T-helper 2 cell treated with Interferon-gamma antibody and Interleukin-4, amounts not matched to agents 5 μg/mL and 100 μg/mL, for 36 hours (primary cell): ENCODE data around the gene SHROOM3.

Source experiments
- DNase-seq: peaks from one replicate; pipeline ENCODE4 v3.0.0; 2021; ENCODE audit warnings: low spot score
- H3K27ac Mint-ChIP-seq: one replicate; pipeline ENCODE4 v1.8.0; 2021; ENCODE audit warnings: mild to moderate bottlenecking, mixed read lengths
- H3K27me3 Mint-ChIP-seq: one replicate; pipeline ENCODE4 v1.8.0; 2021; ENCODE audit warnings: low read depth, mixed read lengths
- H3K36me3 Mint-ChIP-seq: one replicate; pipeline ENCODE4 v1.8.0; 2021; ENCODE audit warnings: low read depth, mixed read lengths
- H3K4me1 Mint-ChIP-seq: one replicate; pipeline ENCODE4 v1.8.0; 2021; ENCODE audit warnings: low read depth, mixed read lengths
- H3K4me3 Mint-ChIP-seq: one replicate; pipeline ENCODE4 v1.8.0; 2022; ENCODE audit warnings: mild to moderate bottlenecking, moderate library complexity, mixed read lengths
- H3K9me3 Mint-ChIP-seq: one replicate; pipeline ENCODE4 v1.8.0; 2021; ENCODE audit warnings: mixed read lengths

SHROOM3 gene

DNA sequence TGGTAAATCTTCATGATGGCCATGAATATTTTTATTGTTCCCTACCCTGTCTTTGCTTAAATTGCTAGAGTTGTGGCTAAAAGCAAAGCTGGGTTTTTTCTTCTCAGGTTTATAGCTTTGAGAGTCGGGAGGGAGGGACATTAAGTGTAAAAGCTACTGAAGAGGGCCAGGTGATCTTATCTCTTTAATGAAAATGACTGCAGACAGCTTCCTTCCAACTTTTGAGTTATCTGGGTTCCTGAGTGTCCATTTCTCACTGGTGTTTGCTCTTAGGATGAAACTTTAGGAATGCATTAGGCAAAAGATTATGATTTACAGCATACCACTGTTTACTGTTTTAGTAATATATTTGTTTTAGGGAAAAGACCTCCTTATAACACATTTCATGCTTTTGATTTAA lies 187.7 kb downstream of the SHROOM3 start:
- Mint-ChIP-seq H3K27ac (no peak overlapping the region), H3K36me3 (no peaks in the 10 kb centered on the region), H3K4me1 (no peaks in the 10 kb centered on the region), H3K27me3 (peaks cover 17% of the 10 kb centered on the region), H3K4me3 (no peak overlapping the region), H3K9me3 (no peaks in the 10 kb centered on the region)
- DNase-seq, result no peak

DNA sequence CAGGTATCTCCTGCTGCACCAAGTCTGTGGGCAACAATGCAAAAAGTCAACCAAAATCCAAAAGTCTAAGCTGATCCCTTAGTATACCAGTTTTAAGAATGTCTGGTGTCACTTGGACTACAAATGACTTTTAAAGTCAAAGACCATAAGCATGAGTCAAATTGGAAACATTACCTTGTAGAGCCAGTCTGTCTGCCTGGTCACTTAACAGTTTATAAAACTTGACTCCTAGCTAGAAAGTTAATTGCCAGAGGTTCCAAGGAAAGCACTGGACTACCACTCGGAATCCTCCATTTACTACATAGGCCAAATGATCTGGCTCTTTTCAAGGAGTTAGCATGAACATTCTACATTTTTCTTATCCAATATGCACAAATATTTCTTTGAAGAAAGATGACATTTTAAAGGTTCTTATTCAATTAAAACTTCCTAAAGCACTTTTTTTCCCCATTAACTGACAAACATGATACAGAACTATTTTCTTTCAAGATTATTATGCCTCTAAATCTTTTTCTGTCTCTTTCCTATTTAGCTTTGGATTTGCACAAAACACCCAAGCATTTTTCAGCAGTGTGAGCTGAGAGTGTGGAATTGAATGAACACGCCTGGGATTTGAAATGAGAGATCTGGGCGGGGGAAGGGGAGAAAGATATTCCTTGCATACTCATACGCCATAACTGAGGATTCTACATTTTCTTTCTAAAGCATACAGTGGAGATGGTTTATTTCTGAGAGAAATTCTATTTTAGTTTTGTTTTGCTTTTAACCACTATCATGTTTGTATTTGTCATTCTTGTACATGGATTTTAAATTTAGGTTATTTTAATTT lies 188.4 kb downstream of the SHROOM3 start:
- H3K36me3 Mint-ChIP-seq, result no peaks in the 10 kb centered on the region
- H3K4me1 Mint-ChIP-seq, result no peaks in the 10 kb centered on the region
- peaks cover 19% of the 10 kb centered on the region for H3K27me3 Mint-ChIP-seq
- H3K27ac Mint-ChIP-seq, result no peak overlapping the region
- no peak for DNase-seq
- no peaks in the 10 kb centered on the region for H3K9me3 Mint-ChIP-seq
- no peak overlapping the region for H3K4me3 Mint-ChIP-seq

DNA sequence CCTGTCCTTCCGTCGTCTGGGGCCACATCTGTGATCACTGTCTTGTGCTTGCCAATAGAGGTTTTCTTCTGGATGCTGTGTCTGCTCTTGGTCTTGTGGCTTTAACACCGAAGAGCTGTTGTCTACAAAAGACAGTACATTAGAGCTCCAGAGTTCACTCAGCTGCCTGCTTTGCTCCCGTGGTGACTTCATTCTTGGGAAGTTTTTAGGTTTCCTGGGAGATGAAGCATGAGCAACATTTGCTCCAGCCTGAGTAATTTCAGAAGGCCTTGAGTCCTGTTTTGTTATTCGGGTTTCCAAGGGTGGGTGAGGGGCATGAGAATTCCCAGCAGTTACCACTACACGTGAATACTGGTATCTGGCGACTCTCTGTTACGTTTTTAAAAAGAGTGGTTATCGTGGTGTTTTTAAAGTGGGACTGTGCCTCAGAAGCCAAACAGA lies 189.2 kb downstream of the SHROOM3 start:
- H3K4me1 Mint-ChIP-seq, result no peaks in the 10 kb centered on the region
- no peak for DNase-seq
- H3K27me3 Mint-ChIP-seq, result peaks cover 21% of the 10 kb centered on the region
- no peaks in the 10 kb centered on the region for H3K9me3 Mint-ChIP-seq
- no peak overlapping the region for H3K4me3 Mint-ChIP-seq
- no peak overlapping the region for H3K27ac Mint-ChIP-seq
- no peaks in the 10 kb centered on the region for H3K36me3 Mint-ChIP-seq

DNA sequence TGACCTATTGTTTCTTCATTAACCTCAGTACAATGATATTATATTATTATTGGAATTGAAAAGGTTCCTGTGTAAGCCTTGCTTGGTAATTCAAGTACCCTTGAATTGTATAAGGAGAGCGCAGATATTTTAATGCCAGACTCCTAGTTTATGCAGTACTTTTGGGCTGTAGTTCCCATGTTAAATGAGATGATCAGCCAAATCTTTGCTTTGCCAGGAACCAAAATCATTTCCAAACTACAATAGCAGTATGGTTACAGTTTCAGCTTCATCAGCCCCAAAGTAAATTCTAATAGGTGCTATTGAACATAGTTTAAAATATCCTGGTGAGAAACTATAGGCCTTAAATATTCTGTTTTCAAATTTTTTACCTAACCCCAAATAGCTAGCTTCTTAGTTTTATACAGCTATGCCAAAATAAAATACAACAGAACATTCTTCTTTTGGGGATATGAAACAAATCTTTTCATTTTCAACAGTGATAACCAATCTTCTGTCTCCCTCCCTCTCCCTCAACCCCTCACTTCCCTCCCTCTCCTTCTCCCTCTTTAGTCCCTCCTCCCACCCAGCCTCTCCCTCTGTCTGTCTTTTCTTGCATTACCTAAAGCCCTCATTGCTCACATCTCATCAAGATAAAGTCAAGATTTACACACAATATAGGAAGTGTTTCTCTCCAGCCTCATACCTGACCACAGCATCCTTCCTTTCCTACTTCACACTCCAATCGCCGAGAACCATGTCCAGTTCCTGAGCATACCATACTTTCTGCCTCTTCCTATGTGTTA lies 190.1 kb downstream of the SHROOM3 start:
- Mint-ChIP-seq H3K9me3 (no peaks in the 10 kb centered on the region), H3K4me3 (no peak overlapping the region), H3K27ac (no peak overlapping the region), H3K27me3 (peaks cover 19% of the 10 kb centered on the region), H3K36me3 (no peaks in the 10 kb centered on the region), H3K4me1 (no peaks in the 10 kb centered on the region)
- DNase-seq, result no peak

DNA sequence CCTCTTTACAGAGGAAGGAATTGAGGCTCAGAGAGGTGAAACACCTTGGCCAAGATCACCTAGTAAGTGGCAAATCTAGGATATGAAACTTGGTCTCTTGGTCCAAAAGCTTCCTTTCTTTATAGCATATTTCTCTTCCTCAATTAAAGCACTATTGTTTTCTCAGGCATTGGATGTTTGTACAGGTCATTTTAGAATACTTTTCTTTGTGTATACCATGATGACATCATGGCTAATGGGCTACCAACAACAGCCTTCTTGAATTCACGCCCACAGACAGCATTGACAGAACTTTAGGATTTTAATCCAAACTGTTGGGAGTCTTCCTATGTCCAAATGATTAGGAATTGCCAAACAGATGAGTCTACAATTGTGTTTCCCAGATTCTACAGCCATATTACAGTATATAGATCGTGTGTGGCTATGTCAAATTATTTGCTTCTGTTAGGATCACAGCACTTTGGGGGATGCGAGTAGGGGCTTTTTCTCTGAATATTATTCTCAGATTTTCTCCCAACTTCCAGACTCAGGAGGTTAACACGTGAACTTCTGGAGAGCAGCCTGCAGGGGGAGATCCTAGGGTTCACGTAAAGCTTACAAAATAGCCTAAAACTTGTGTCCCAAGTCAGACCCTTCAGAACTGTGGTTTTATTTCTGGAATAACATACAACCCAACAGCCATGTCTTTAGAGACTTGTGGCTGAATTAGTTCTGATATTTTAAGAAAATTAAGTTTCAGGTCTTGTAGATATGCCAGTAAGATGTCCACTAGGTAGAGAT lies 191.8 kb downstream of the SHROOM3 start:
- H3K27ac Mint-ChIP-seq, result no peak overlapping the region
- no peaks in the 10 kb centered on the region for H3K9me3 Mint-ChIP-seq
- DNase-seq, result no peak
- H3K27me3 Mint-ChIP-seq, result peaks cover 22% of the 10 kb centered on the region
- H3K4me3 Mint-ChIP-seq, result no peak overlapping the region
- no peaks in the 10 kb centered on the region for H3K4me1 Mint-ChIP-seq
- no peaks in the 10 kb centered on the region for H3K36me3 Mint-ChIP-seq

DNA sequence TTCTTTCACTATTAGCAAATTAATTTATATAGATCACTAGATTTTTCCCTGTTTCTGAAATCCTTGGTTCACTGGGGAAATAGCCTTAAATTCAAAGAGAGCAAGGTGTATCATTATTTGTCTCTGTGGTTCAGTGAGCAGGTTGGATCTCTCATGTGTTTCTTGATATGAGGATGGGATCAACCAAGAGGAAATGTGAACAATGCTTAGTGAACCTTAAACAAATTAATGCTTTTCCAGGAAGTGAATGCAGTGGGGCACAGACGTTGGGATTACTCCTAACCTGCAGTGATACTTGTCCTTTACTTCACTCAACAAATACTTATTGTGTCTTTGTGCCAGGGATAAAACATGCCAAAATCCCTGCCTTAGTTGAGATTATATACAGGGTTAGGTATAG lies 193.2 kb downstream of the SHROOM3 start:
- Mint-ChIP-seq H3K9me3 (no peaks in the 10 kb centered on the region), H3K27me3 (peaks cover 27% of the 10 kb centered on the region), H3K4me3 (no peak overlapping the region), H3K4me1 (no peaks in the 10 kb centered on the region), H3K36me3 (no peaks in the 10 kb centered on the region), H3K27ac (no peak overlapping the region)
- DNase-seq, result no peak

DNA sequence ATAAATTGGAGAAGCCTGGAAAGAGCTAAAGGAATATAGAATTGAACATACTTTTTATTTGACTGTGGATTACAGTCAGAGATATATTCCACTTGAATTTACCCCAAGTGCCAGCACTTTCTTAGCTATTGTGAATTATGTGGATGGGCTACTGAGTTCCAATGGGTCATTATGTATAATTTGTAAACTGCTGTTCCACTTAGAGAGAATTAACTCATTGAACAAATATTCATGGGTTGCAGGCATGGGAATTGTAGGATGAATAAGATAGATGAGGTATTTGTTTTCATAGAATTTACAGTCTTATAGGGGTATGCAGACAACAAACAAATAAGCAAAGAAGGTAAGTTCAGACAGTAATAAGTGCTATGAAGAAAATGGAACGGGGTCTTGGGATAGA lies 195.7 kb downstream of the SHROOM3 start:
- Mint-ChIP-seq H3K36me3 (no peaks in the 10 kb centered on the region), H3K27me3 (peaks cover 20% of the 10 kb centered on the region), H3K27ac (no peak overlapping the region), H3K4me3 (no peak overlapping the region), H3K4me1 (no peaks in the 10 kb centered on the region), H3K9me3 (no peaks in the 10 kb centered on the region)
- no peak for DNase-seq

DNA sequence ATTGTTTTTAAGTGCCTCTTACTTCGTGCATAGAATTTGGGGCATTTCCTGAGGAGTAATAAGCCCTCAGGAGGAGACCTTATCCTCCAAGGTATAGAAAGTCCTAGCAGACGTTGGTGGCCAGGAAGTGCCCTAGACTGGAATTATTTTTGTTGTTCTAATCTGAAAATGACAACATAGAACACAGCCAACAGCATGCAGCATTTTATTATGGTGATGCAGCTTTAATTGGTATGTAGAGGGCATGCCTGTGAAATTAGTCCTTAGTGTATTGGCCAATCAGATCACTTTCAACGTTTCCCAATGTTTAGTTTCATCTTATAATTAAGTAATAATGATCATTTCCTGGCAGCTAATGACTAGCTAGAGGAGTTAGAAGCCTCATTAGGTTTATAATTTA lies 199.2 kb downstream of the SHROOM3 start:
- DNase-seq, result no peak
- H3K27me3 Mint-ChIP-seq, result peaks cover 15% of the 10 kb centered on the region
- no peaks in the 10 kb centered on the region for H3K4me1 Mint-ChIP-seq
- no peaks in the 10 kb centered on the region for H3K9me3 Mint-ChIP-seq
- H3K36me3 Mint-ChIP-seq, result no peaks in the 10 kb centered on the region
- H3K27ac Mint-ChIP-seq, result no peak overlapping the region
- no peak overlapping the region for H3K4me3 Mint-ChIP-seq

DNA sequence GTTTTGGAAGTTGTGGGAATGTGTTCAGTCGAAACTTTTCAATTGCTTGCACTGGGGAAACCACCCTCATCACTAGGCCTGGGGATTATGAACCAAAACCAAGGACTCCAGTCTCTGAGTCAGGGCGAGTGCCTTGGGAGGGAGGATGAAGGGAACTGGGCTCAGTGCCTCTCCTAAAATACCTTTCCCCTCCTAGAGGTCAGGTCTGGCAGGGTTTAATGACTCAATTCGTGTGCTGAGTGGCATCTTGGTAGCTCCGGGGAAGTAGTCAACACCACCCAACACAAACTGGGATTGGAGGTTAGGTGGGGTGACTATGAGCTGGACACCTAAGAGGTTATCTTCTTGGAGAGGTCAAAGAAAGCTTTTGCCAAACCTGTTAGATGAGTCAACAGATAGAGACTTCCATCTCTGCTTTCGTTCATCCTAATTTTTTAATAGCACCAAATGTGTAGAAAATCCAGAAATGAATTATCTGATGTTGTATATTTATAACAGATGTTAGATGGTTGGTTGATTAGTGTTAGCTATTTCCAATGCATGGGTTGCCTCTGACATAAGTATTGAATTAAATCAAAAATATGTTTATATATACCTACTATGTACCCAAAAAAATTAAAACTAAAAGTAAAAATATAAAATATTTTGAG lies 202.8 kb downstream of the SHROOM3 start:
- Mint-ChIP-seq H3K27ac (no peak overlapping the region), H3K9me3 (no peaks in the 10 kb centered on the region), H3K27me3 (peaks cover 12% of the 10 kb centered on the region), H3K4me1 (no peaks in the 10 kb centered on the region), H3K4me3 (no peak overlapping the region), H3K36me3 (no peaks in the 10 kb centered on the region)
- DNase-seq, result no peak

DNA sequence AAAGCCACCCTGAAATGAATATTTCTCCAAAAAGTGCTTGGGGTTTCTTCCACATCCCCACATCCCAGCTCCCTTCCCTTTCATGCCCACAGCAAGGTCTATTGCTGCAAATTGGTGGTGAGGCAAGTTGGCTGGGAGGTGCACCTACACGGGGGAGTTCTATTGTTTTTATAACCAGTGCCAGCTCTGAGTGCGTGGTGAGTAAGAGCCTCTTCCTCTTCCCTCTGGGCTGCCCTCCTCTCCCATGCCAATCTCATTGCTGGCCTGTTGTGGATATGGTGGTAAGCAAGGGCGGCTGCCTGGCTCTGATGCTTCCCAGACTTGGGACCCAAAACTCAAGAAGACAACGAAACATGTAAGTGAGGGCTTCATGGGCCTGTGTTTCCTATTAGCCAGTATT lies 204.3 kb downstream of the SHROOM3 start:
- Mint-ChIP-seq H3K4me3 (no peak overlapping the region), H3K27me3 (peaks cover 10% of the 10 kb centered on the region), H3K4me1 (no peaks in the 10 kb centered on the region), H3K36me3 (no peaks in the 10 kb centered on the region), H3K27ac (no peak overlapping the region), H3K9me3 (no peaks in the 10 kb centered on the region)
- DNase-seq, result no peak

DNA sequence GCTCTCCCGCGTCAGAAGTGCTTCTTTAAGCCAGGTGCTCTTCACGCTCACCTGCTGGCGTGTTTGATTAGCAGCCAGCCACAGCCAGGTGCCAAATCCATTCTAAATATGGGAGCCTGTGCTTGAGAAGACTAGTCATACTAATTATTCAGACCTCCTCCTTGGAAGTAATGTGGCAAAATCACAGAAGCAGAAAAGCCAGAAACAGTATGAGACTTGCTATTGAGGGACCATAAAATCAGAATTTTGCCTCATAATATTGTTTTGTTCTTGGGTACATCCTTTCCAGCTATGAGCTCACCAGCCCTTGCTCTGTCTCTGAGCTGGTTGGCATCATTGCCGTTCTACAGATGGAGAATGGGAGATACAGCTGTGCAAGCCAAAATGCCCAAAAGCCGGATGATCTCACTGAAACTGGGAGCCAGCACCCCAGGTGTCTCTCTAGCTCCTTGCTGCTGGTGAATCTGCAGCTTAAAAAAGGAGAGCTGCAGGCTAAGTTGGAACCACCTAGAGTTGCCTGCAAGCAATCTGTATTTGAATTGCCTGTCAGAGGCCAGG lies 205.4 kb downstream of the SHROOM3 start:
- Mint-ChIP-seq H3K27me3 (peaks cover 10% of the 10 kb centered on the region), H3K36me3 (no peaks in the 10 kb centered on the region), H3K9me3 (no peaks in the 10 kb centered on the region), H3K4me3 (no peak overlapping the region), H3K4me1 (no peaks in the 10 kb centered on the region), H3K27ac (no peak overlapping the region)
- no peak for DNase-seq

DNA sequence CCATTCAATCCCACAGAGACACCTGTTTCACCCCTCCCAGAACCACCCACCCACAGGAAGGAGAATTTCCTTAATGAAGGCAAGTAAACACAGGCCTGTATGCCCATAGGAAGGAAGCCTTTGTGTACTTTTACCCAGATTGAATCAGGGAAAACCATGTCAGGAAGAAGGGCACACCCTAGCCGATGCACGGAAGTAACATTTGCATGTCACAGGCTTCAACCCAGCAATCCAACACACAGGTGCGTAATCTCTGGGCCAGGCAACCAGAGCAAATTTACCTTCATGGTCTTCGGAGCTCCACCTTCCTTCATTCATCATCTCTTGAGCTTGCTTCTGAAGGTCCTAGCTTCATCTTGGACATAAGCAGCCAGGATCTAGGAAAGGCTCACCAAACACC lies 206.3 kb downstream of the SHROOM3 start:
- no peaks in the 10 kb centered on the region for H3K4me1 Mint-ChIP-seq
- DNase-seq, result no peak
- H3K9me3 Mint-ChIP-seq, result no peaks in the 10 kb centered on the region
- H3K27me3 Mint-ChIP-seq, result peaks cover 10% of the 10 kb centered on the region
- H3K27ac Mint-ChIP-seq, result no peak overlapping the region
- H3K36me3 Mint-ChIP-seq, result no peaks in the 10 kb centered on the region
- no peak overlapping the region for H3K4me3 Mint-ChIP-seq

DNA sequence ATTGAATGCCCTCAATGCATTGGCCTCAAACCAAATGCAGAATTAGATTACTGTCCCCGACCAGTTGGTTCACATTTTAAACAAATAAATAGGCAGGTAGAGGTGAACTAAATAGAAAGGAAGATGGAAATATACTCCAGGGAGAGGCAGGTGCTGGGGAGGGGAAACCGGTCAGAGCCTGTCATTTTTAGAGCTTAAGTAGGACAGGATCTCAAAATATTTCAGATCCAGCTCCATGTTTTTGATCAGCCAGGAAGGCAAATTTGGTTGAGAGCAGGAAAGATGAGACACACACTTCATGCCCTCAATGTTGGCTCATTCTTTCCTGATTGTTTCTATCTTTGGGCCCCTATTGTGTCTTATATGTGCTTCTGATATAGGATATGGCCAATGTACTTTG lies 206.7 kb downstream of the SHROOM3 start:
- no peaks in the 10 kb centered on the region for H3K4me1 Mint-ChIP-seq
- H3K27ac Mint-ChIP-seq, result no peak overlapping the region
- H3K27me3 Mint-ChIP-seq, result peaks cover 10% of the 10 kb centered on the region
- no peak for DNase-seq
- H3K9me3 Mint-ChIP-seq, result no peaks in the 10 kb centered on the region
- H3K4me3 Mint-ChIP-seq, result no peak overlapping the region
- no peaks in the 10 kb centered on the region for H3K36me3 Mint-ChIP-seq
